IPS-18a (cell line): ENCODE measurements around the gene PLLP.

Experiments used
- H3K27ac ChIP-seq: one replicate; pipeline ENCODE4 v1.5.1; 2013; ENCODE audit warnings: low read length
- H3K27me3 ChIP-seq: one replicate; pipeline ENCODE4 v1.6.1; 2013; ENCODE audit warnings: mild to moderate bottlenecking, low read length; ENCODE audit not compliant: control insufficient read depth, insufficient read depth
- H3K36me3 ChIP-seq: one replicate; pipeline ENCODE4 v1.6.1; 2013; ENCODE audit warnings: low read depth, low read length; ENCODE audit not compliant: control insufficient read depth
- H3K4me1 ChIP-seq: one replicate; pipeline ENCODE4 v1.6.1; 2013; ENCODE audit warnings: low read depth, low read length; ENCODE audit not compliant: control insufficient read depth
- H3K4me3 ChIP-seq: one replicate; pipeline ENCODE4 v1.5.1; 2013; ENCODE audit warnings: low read length
- H3K9ac ChIP-seq: one replicate; pipeline ENCODE4 v1.6.1; 2013; ENCODE audit warnings: mild to moderate bottlenecking, low read length, moderate library complexity
- H3K9me3 ChIP-seq: one replicate; pipeline ENCODE4 v1.6.1; 2013; ENCODE audit warnings: low read depth, low read length; ENCODE audit not compliant: control insufficient read depth

PLLP gene

GRCh38 chr16:57258910-57259475 is 25.5 kb downstream of the PLLP start:
- H3K27me3 ChIP-seq = no peaks in the 10 kb centered on the region
- H3K27ac ChIP-seq = no peak overlapping the region
- H3K4me1 ChIP-seq = peaks cover 6% of the 10 kb centered on the region

GRCh38 chr16:57258226-57258909 is 26.1 kb downstream of the PLLP start:
- Histone ChIP-seq H3K9me3 (no peaks in the 10 kb centered on the region), H3K9ac (no peak overlapping the region), H3K4me3 (no peak overlapping the region), H3K27me3 (no peaks in the 10 kb centered on the region), H3K36me3 (no peaks in the 10 kb centered on the region), H3K4me1 (peaks cover 6% of the 10 kb centered on the region), H3K27ac (no peak overlapping the region)

More at GRCh38 chr16:57258910-57259475, 25.5 kb downstream of the PLLP start:
- no peaks in the 10 kb centered on the region for H3K36me3 ChIP-seq
- H3K4me3 ChIP-seq = no peak overlapping the region
- no peak overlapping the region for H3K9ac ChIP-seq
- no peaks in the 10 kb centered on the region for H3K9me3 ChIP-seq

DNA sequence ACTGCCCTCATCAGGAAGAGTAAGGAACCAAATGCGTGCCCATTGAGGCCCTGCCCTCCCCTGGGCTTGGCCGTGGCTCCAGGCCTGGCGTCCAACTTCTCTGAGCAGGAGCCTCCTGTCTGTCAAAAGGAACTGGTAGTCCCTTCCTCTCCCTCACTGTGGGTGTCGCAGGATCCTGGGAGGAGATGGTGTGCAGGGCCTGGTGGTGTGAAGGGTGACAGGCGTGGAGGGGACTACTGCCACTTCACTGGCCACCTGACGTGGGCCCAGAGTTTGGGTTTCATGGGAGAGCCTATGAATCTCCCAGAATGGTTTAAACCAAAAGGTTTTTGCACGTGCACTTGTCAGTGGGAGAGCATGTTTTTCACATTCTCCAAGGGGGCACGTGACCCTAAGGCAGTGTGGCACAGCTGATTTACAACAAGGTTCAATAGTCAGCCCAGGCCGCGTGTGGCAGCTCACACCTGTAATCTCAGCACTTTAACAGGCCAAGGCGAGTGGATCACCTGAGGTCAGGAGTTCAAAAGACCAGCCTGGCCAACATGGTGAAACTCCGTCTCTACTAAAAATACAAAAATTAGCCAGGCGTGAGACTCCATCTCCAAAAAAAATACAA is 26.9 kb downstream of the PLLP start:
- Histone ChIP-seq H3K36me3 (no peaks in the 10 kb centered on the region), H3K27me3 (no peaks in the 10 kb centered on the region), H3K4me1 (peaks cover 6% of the 10 kb centered on the region), H3K4me3 (no peak overlapping the region), H3K9ac (no peak overlapping the region), H3K27ac (no peak overlapping the region), H3K9me3 (no peaks in the 10 kb centered on the region)

DNA sequence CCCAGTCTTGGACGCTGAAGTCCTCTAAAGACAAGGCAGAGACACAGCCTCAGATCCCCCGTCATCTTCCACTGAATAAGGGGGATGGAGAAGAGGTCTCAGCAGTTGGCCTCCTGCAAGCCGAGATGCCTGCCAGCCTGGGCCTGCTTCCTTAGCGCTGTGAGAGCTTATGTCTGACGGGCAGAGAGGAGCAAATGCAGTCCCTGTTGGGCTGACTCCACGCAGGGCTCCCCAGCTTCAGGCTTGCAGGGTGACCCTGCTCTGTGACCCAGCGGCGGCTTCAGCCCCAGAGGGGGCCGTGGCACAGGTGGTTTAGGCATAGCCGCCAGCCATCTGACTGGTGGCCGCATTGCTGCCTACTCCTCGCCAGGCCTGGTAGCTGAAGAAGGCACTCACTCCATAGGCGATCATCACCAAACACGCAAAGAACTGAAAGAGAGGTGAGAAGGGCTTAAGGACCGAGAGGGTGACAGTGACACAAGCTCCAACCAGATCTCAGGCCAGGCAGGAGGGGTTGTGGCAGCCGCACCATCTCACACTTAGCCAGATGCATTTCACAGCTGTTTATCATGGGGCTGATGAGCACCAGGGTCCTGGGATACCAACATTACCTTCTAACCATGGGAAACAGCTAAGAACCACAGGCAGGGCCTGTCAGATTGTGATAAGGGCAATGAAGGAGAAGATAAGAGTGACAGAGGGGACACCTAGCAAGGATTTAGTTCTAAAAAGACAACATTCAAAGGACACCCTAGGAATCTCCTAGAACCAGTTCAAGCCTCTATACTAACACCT is 27.7 kb downstream of the PLLP start:
- Histone ChIP-seq H3K4me1 (peaks cover 6% of the 10 kb centered on the region), H3K27me3 (no peaks in the 10 kb centered on the region), H3K27ac (no peak overlapping the region), H3K36me3 (peaks cover 6% of the 10 kb centered on the region), H3K4me3 (no peak overlapping the region), H3K9me3 (no peaks in the 10 kb centered on the region), H3K9ac (no peak overlapping the region)

- Histone ChIP-seq H3K4me3 (no peak overlapping the region), H3K36me3 (peaks cover 6% of the 10 kb centered on the region), H3K9me3 (no peaks in the 10 kb centered on the region), H3K27me3 (no peaks in the 10 kb centered on the region), H3K27ac (no peak overlapping the region), H3K9ac (no peak overlapping the region), H3K4me1 (peaks cover 6% of the 10 kb centered on the region)
These were observed 28.6 kb downstream of the PLLP start for GRCh38 chr16:57255686-57256415.

GRCh38 chr16:57253466-57253865 is 31.0 kb downstream of the PLLP start:
- H3K36me3 ChIP-seq = peaks cover 9% of the 10 kb centered on the region
- no peak overlapping the region for H3K9ac ChIP-seq

GRCh38 chr16:57252148-57252721 is 32.2 kb downstream of the PLLP start:
- no peaks in the 10 kb centered on the region for H3K9me3 ChIP-seq
- peaks cover 9% of the 10 kb centered on the region for H3K36me3 ChIP-seq
- H3K4me3 ChIP-seq = no peak overlapping the region
- no peaks in the 10 kb centered on the region for H3K27me3 ChIP-seq
- H3K9ac ChIP-seq = no peak overlapping the region
- H3K4me1 ChIP-seq = no peaks in the 10 kb centered on the region
- H3K27ac ChIP-seq = no peak overlapping the region

More at GRCh38 chr16:57253466-57253865, 31.0 kb downstream of the PLLP start:
- H3K4me3 ChIP-seq = no peak overlapping the region
- H3K9me3 ChIP-seq = no peaks in the 10 kb centered on the region
- no peak overlapping the region for H3K27ac ChIP-seq
- H3K27me3 ChIP-seq = no peaks in the 10 kb centered on the region
- H3K4me1 ChIP-seq = no peaks in the 10 kb centered on the region

DNA sequence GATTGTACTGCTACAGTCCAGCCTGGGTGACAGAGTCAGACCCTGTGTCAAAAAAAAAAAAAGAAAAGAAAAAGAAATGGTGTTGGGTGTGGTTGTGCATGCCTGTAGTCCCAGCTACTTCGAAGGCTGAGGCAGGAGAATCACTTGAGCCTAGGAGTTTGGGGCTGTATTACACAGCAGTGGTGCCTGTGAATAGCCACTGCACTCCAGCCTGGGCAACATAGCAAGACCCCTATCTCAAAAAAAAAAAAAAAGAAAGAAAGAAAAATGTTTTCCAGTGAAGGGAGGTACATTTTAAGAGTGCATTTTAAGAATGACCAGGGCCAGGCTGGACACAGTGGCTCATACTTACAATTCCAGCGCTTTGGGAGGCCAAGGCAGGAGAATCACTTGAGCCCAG is 33.1 kb downstream of the PLLP start:
- H3K4me3 ChIP-seq = no peak overlapping the region
- no peaks in the 10 kb centered on the region for H3K9me3 ChIP-seq
- no peak overlapping the region for H3K27ac ChIP-seq
- peaks cover 9% of the 10 kb centered on the region for H3K36me3 ChIP-seq
- no peaks in the 10 kb centered on the region for H3K4me1 ChIP-seq
- no peaks in the 10 kb centered on the region for H3K27me3 ChIP-seq
- H3K9ac ChIP-seq = no peak overlapping the region

DNA sequence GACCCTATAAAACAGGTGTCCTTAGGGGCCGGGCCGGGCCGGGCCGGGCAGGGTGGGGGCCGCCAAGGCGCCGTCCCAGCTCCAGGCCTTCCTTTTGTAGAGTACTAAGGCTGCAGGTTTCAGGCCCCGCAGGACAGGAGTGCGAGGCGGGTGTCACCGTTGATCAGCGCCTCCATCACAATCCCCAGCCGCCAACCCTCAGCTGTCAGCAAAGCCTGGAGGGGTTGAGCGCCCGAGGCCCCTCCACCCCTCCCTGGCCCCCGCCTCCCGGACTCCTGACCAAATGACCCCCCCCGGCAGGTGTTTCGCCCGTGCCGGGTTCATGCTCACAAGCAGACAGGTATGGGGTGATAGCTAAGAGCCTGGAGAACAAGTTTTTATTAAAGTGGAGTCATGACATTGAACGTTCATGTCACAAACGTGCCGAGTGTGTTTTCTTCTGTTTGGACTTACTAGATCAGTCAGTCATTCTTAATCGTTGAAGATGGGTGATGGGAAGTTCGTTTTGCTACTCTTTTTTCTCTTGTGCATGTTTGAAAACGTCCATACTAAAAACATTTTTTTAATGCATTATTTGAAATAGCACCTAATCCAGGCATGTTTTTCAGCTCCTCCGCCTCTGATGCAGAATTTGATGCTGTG is 38.9 kb downstream of the PLLP start:
- no peak overlapping the region for H3K27ac ChIP-seq
- peak overlapping the region; percentile 68 for H3K4me3 ChIP-seq
- H3K4me1 ChIP-seq = peaks cover 3% of the 10 kb centered on the region
- H3K27me3 ChIP-seq = no peaks in the 10 kb centered on the region
- no peaks in the 10 kb centered on the region for H3K9me3 ChIP-seq
- peak overlapping the region; percentile 70 for H3K9ac ChIP-seq
- H3K36me3 ChIP-seq = peaks cover 3% of the 10 kb centered on the region

- H3K9me3 ChIP-seq = no peaks in the 10 kb centered on the region
- peak within 1 kb of the TSS; percentile 19 for H3K27ac ChIP-seq
- H3K36me3 ChIP-seq = no peaks in the 10 kb centered on the region
- H3K27me3 ChIP-seq = no peaks in the 10 kb centered on the region
- H3K4me3 ChIP-seq = peak within 1 kb of the TSS; percentile 68
- peaks cover 3% of the 10 kb centered on the region for H3K4me1 ChIP-seq
- H3K9ac ChIP-seq = peak within 1 kb of the TSS; percentile 70
These were observed 39.6 kb downstream of the PLLP start, which contains the start of gene ARL2BP for GRCh38 chr16:57244767-57245471. Gene ARL2BP, plus strand, starts transcription at chr16:57245259. Its CDS starts 109 bp downstream, at chr16:57245368.
